Fibroblast of skin of abdomen (primary cell): ENCODE measurements around the gene TMEM51.

Source experiments
- DNase-seq: peaks from one replicate; pipeline ENCODE4 v3.0.0-alpha.2; 2013

The TMEM51 gene

GRCh38 chr1:15249081-15249480 is 95.5 kb downstream of the TMEM51 start:
- no peak for DNase-seq

DNA sequence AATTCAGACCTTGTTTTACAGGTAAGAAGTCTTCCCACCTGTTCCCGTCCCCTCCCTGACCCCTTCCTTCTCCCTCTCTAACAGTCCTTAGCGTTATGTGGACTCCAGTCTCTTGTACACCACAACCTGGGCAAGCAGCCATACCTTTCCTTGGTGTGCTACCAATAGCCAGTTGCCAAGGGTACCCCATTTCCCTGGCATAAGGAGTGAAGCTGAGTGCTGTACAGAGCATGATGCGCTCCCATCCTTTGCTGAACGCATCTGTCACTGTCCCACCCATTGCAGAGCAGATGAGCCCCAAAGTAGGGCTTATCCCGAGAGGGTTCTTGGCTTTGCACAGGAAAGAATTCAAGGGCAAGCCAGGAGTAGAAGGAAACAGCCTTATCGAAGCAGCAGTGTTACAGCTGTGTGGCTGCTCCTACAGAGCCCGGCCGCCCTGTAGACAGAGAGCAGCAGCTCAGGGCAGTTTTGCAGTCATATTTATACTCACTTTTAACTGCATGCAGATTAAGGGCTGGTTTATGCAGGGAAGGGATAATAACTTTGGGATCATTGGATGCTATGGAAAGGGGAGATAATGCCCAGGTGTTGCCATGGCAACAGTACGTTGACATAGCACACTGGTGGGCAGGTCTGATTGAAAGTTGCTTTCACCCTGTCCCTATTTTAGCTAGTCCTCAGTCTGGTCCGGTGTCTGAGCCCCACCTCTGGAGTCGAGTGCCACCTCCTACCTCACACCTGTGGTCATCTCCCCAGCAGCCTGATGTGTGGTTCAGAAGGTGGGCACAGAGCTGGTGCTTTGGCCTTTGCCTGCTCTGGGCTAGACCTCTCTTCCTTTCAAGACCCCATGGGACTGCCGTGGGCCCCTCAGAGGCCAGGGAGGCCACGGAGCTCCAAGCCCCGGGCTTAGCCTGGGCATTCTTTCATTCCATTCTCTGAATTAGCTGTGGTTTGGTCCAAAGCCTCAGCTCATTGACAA is 98.6 kb downstream of the TMEM51 start:
- DNase-seq, result no peak

- no peak for DNase-seq
Observed at GRCh38 chr1:15254559-15254958, 101.0 kb downstream of the TMEM51 start.

DNA sequence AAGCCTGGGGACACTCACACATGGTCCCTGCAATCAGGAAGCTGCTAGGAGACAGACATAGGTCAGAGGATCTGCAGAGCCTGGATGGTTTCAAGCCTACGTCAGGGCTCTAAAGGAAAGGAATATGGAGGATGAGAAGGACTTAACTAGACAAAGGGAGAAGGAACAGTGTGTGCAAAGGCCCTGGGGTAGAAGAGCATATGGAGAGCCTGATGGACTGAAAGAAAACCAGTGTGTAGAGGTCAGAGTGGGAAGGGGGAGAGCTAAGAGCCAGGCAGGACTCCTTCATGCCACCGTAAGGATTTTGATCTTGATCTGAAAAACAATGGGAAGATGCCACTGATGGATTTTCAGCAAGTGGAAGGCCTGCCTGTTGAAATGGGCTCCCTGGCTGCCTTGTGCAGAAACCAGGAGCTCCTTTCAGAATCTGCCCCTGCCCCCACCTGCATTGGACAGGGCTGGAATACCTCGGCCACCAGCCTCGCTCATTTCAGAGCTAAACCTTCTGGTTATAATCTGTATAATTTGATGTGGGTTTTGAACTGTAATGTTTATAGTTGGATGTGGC is 102.1 kb downstream of the TMEM51 start:
- no peak for DNase-seq

DNA sequence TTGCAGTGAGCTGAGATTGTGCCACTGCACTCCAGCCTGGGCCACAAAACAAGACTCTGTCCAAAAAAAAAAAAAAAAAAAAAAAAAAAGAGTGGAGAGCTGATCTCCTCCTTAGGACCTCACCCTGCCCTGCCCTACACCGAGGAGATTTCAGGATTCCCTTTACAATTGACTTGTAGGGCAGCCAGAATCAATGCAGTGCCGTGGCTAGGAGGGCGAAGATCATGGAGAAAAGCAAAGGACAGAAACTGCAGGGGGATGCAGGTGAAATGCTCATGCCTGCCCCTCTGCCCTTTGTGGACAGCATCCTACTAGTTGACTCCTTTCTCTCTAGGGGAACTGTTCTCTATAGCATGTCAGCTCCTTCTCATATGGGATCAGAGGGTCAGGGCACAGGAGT is 103.0 kb downstream of the TMEM51 start:
- DNase-seq, result no peak

DNA sequence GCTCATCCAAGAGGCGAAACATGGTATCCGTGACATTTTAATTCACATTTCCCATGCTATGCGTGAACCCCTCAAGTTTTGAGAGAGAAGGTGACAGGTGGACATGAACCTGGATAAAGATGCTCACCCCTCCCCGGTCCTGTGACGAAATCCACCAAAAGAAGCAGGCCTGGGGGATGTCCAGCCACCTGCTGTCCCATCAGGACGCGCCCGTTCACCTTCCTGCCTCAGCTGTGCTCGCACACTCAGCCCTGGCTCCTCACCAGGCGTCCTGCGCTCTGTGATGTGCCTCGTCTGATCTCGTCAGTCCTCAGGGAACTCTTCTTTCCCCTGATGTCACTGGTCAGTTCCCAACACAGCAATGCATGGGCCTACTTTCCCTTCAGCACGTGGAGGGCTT is 103.8 kb downstream of the TMEM51 start:
- DNase-seq, result no peak

GRCh38 chr1:15258833-15259621 is 105.5 kb downstream of the TMEM51 start:
- DNase-seq, result no peak

GRCh38 chr1:15259622-15260007 is 106.1 kb downstream of the TMEM51 start:
- DNase-seq, result no peak

DNA sequence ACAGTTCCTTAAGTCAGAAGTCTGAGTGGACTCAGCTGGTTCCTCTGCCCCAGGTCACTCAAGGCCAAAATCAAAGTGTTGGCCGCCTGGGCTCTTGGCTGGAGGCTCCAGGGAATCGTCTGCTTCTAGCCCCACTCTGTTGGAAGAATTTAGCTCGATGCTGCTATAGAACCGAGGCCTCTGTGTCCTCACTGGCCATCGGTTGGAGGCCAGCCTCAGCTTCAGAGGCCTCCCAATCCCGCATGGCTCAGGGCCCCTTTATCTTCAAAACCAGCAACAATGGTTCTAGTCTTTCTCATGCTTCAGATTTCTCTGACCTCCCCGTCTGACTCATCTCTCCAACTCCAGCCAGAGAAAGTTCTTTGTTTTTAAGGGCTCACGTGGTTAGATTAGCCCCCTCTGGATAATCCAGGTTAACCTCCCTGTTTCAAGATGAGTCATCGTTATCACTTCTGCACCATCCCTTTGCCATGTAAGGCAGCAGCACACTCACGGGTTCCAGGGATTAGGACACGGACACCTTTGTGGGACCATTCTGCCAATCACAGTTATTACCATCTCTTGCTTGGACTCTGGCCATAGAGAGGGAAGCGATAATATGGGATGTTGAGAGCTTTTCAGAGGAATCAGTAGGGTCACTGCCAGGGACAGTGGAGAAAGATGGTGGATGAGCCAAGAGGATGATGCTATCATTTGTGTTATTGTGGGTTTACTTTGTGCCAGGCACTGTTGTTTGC is 107.0 kb downstream of the TMEM51 start:
- DNase-seq, result peak; percentile 22

- no peak for DNase-seq
Observed at GRCh38 chr1:15261155-15262002, 107.8 kb downstream of the TMEM51 start.

DNA sequence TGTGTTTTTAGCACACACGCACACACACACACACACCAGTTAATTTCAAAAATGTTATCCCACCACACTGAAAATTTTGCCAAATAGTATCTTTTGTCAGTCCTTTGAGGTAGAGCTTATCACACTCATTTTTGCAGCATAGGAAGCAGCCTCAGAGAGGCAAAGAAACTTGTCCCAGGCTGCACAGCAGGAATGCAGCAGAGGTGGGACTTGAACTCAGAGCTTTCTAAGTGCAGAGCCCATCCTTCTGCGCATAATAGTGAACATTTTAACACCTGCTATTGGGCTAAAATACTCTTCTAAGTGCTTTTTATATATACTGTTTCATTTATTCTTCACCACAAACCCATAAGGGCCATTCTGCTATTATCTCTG is 108.4 kb downstream of the TMEM51 start:
- no peak for DNase-seq

- DNase-seq, result no peak
Observed at GRCh38 chr1:15262706-15263105, 109.2 kb downstream of the TMEM51 start.

- DNase-seq, result no peak
Observed at GRCh38 chr1:15264769-15265168, 111.2 kb downstream of the TMEM51 start.
